Activated CD8-positive, alpha-beta T cell treated with anti-CD3 and anti-CD28 coated beads, Interleukin-2, amount 10 ng/mL, durations not matched to agents 7 days and 5 days (primary cell): ENCODE data around the gene AGBL4. TPM values are rescaled to one million over a fixed set of nuclear protein-coding genes. Genes with fewer than 3 reads are reported as not detected.

Experiments
- ATAC-seq: fragments of 150-1000 bp; cut with Tn5 transposase; one replicate; pipeline ENCODE4 v1.10.0; 2021; ENCODE audit warnings: moderate library complexity
- CTCF ChIA-PET: fragments of 350-600 bp; sonication (Branson Sonifier 250); formaldehyde crosslinking; loops from one replicate; lab custom pipeline; 2021; ENCODE audit warnings: antibody characterized with exemption; lab: Charles Lee
- POLR2A ChIA-PET: fragments of 350-600 bp; sonication (Branson Sonifier 250); formaldehyde crosslinking; loops from one replicate; lab custom pipeline; 2021; ENCODE audit warnings: antibody characterized with exemption; lab: Charles Lee
- DNase-seq: peaks from one replicate; pipeline ENCODE4 v3.0.0-alpha.2; 2020
- H3K27ac Mint-ChIP-seq: one replicate; pipeline ENCODE4 v1.8.0; 2021; ENCODE audit warnings: mild to moderate bottlenecking, mixed read lengths
- H3K27me3 Mint-ChIP-seq: one replicate; pipeline ENCODE4 v1.8.0; 2021; ENCODE audit warnings: low read depth, mixed read lengths
- H3K36me3 Mint-ChIP-seq: one replicate; pipeline ENCODE4 v1.8.0; 2021; ENCODE audit warnings: low read depth, mixed read lengths
- H3K4me1 Mint-ChIP-seq: one replicate; pipeline ENCODE4 v1.8.0; 2021; ENCODE audit warnings: low read depth, mixed read lengths
- H3K4me3 Mint-ChIP-seq: one replicate; pipeline ENCODE4 v1.8.0; 2021; ENCODE audit warnings: mild to moderate bottlenecking, mixed read lengths
- H3K9me3 Mint-ChIP-seq: one replicate; pipeline ENCODE4 v1.8.0; 2022; ENCODE audit warnings: mixed read lengths; ENCODE audit not compliant: insufficient read depth
- total RNA-seq, 2 experiments: library from RNA; stranded (reverse); gene quantifications; one replicate each; pipeline ENCODE4 v1.2.3, GENCODE V29; 2021

AGBL4 gene
- total RNA-seq, 2 experiments from 2014 or later = not detected

GRCh38 chr1:48923116-48923515 lies 1100.6 kb downstream of the AGBL4 start:
- DNase-seq (no peak), ATAC-seq (no peak)
- POLR2A ChIA-PET = no interaction called here
- Mint-ChIP-seq H3K4me3 (no peak overlapping the region), H3K4me1 (no peaks in the 10 kb centered on the region), H3K27me3 (no peaks in the 10 kb centered on the region), H3K36me3 (no peaks in the 10 kb centered on the region), H3K27ac (no peak overlapping the region), H3K9me3 (no peaks in the 10 kb centered on the region)
- CTCF ChIA-PET = no interaction called here

GRCh38 chr1:48920851-48921250 lies 1102.9 kb downstream of the AGBL4 start:
- no peak for ATAC-seq
- H3K27me3 Mint-ChIP-seq = no peaks in the 10 kb centered on the region
- no peaks in the 10 kb centered on the region for H3K36me3 Mint-ChIP-seq
- ChIA-PET CTCF (no interaction called here), POLR2A (no interaction called here)
- no peak overlapping the region for H3K27ac Mint-ChIP-seq
- H3K4me3 Mint-ChIP-seq = no peak overlapping the region
- H3K9me3 Mint-ChIP-seq = no peaks in the 10 kb centered on the region
- no peak for DNase-seq
- H3K4me1 Mint-ChIP-seq = no peaks in the 10 kb centered on the region

GRCh38 chr1:48917901-48918603 lies 1105.7 kb downstream of the AGBL4 start:
- no peak overlapping the region for H3K4me3 Mint-ChIP-seq
- H3K9me3 Mint-ChIP-seq = no peaks in the 10 kb centered on the region
- CTCF ChIA-PET = no interaction called here
- ATAC-seq (no peak), DNase-seq (no peak)
- no peaks in the 10 kb centered on the region for H3K4me1 Mint-ChIP-seq
- H3K36me3 Mint-ChIP-seq = no peaks in the 10 kb centered on the region
- POLR2A ChIA-PET = no interaction called here
- peaks cover 2% of the 10 kb centered on the region for H3K27me3 Mint-ChIP-seq
- no peak overlapping the region for H3K27ac Mint-ChIP-seq

- ChIA-PET CTCF (no interaction called here), POLR2A (no interaction called here)
- ATAC-seq (no peak), DNase-seq (no peak)
- H3K27me3 Mint-ChIP-seq = peaks cover 2% of the 10 kb centered on the region
- no peaks in the 10 kb centered on the region for H3K36me3 Mint-ChIP-seq
- H3K9me3 Mint-ChIP-seq = no peaks in the 10 kb centered on the region
- H3K27ac Mint-ChIP-seq = no peak overlapping the region
- H3K4me3 Mint-ChIP-seq = no peak overlapping the region
- no peaks in the 10 kb centered on the region for H3K4me1 Mint-ChIP-seq
Measured at GRCh38 chr1:48917070-48917454, 1106.7 kb downstream of the AGBL4 start.

- Mint-ChIP-seq H3K27me3 (peaks cover 2% of the 10 kb centered on the region), H3K27ac (no peak overlapping the region), H3K36me3 (no peaks in the 10 kb centered on the region), H3K4me3 (no peak overlapping the region), H3K9me3 (no peaks in the 10 kb centered on the region), H3K4me1 (no peaks in the 10 kb centered on the region)
- DNase-seq = no peak
- CTCF ChIA-PET = no interaction called here
- POLR2A ChIA-PET = no interaction called here
- ATAC-seq = no peak
Measured at GRCh38 chr1:48916130-48917069, 1107.4 kb downstream of the AGBL4 start.

GRCh38 chr1:48908606-48909005 lies 1115.1 kb downstream of the AGBL4 start:
- ChIA-PET POLR2A (no interaction called here), CTCF (no interaction called here)
- Mint-ChIP-seq H3K9me3 (no peaks in the 10 kb centered on the region), H3K36me3 (no peaks in the 10 kb centered on the region), H3K27me3 (peaks cover 4% of the 10 kb centered on the region), H3K4me1 (no peaks in the 10 kb centered on the region), H3K27ac (no peak overlapping the region), H3K4me3 (no peak overlapping the region)
- ATAC-seq = no peak
- no peak for DNase-seq

- ChIA-PET POLR2A (no interaction called here), CTCF (no interaction called here)
- Mint-ChIP-seq H3K27me3 (peaks cover 4% of the 10 kb centered on the region), H3K36me3 (no peaks in the 10 kb centered on the region), H3K4me1 (no peaks in the 10 kb centered on the region), H3K9me3 (no peaks in the 10 kb centered on the region), H3K27ac (no peak overlapping the region), H3K4me3 (no peak overlapping the region)
- DNase-seq = no peak
- ATAC-seq = no peak
Measured at GRCh38 chr1:48906729-48907128, 1117.0 kb downstream of the AGBL4 start.

GRCh38 chr1:48906164-48906563 lies 1117.6 kb downstream of the AGBL4 start:
- no peak for DNase-seq
- ATAC-seq = no peak
- H3K4me3 Mint-ChIP-seq = no peak overlapping the region
- peaks cover 4% of the 10 kb centered on the region for H3K27me3 Mint-ChIP-seq
- H3K9me3 Mint-ChIP-seq = no peaks in the 10 kb centered on the region
- no peaks in the 10 kb centered on the region for H3K36me3 Mint-ChIP-seq
- no peaks in the 10 kb centered on the region for H3K4me1 Mint-ChIP-seq
- ChIA-PET CTCF (no interaction called here), POLR2A (no interaction called here)
- H3K27ac Mint-ChIP-seq = no peak overlapping the region

GRCh38 chr1:48903291-48903690 lies 1120.5 kb downstream of the AGBL4 start:
- Mint-ChIP-seq H3K9me3 (no peaks in the 10 kb centered on the region), H3K4me3 (no peak overlapping the region), H3K4me1 (no peaks in the 10 kb centered on the region), H3K27me3 (peaks cover 6% of the 10 kb centered on the region), H3K36me3 (no peaks in the 10 kb centered on the region), H3K27ac (no peak overlapping the region)
- ATAC-seq = no peak
- ChIA-PET CTCF (interaction anchor here (1.1 kb wide), 1 partner anchor 9 kb away, joined by 4 read pairs; no protein-coding TSS in a partner anchor), POLR2A (no interaction called here)
- DNase-seq = no peak

- ATAC-seq (no peak), DNase-seq (no peak)
- Mint-ChIP-seq H3K27ac (no peak overlapping the region), H3K4me3 (no peak overlapping the region), H3K9me3 (no peaks in the 10 kb centered on the region), H3K27me3 (peaks cover 2% of the 10 kb centered on the region), H3K36me3 (no peaks in the 10 kb centered on the region), H3K4me1 (no peaks in the 10 kb centered on the region)
- ChIA-PET CTCF (no interaction called here), POLR2A (no interaction called here)
Measured at GRCh38 chr1:48898894-48899293, 1124.9 kb downstream of the AGBL4 start.

GRCh38 chr1:48889615-48890014 lies 1134.1 kb downstream of the AGBL4 start:
- Mint-ChIP-seq H3K27ac (no peak overlapping the region), H3K9me3 (no peaks in the 10 kb centered on the region), H3K4me1 (no peaks in the 10 kb centered on the region), H3K36me3 (no peaks in the 10 kb centered on the region), H3K27me3 (no peaks in the 10 kb centered on the region), H3K4me3 (no peak overlapping the region)
- DNase-seq (no peak), ATAC-seq (no peak)
- CTCF ChIA-PET = no interaction called here
- POLR2A ChIA-PET = no interaction called here

- Mint-ChIP-seq H3K4me1 (no peaks in the 10 kb centered on the region), H3K27me3 (no peaks in the 10 kb centered on the region), H3K36me3 (no peaks in the 10 kb centered on the region), H3K9me3 (no peaks in the 10 kb centered on the region), H3K4me3 (no peak overlapping the region), H3K27ac (no peak overlapping the region)
- POLR2A ChIA-PET = no interaction called here
- CTCF ChIA-PET = no interaction called here
- ATAC-seq (no peak), DNase-seq (no peak)
Measured at GRCh38 chr1:48889082-48889481, 1134.7 kb downstream of the AGBL4 start.
